Breast epithelium (tissue), 4 donors: Measurements from ENCODE around the gene EIF3F. TPM values are rescaled to one million over a fixed set of nuclear protein-coding genes. Genes with fewer than 3 reads are reported as not detected.

ENCODE experiments used
- DNase-seq, 2 donors: peaks; one replicate each; pipeline ENCODE4 v3.0.0-alpha.2; 2019; ENCODE audit warnings: low spot score in 2 of 2
- H3K27ac ChIP-seq, 2 donors: fragments of 200-600 bp; sonication (generic) in 1 of 2; one replicate each; pipeline ENCODE4 v1.5.1; 2016 to 2019; ENCODE audit warnings: mild to moderate bottlenecking in 1 of 2
- H3K27me3 ChIP-seq, 2 donors: fragments of 200-600 bp; sonication (generic) in 1 of 2; one replicate each; pipeline versions ENCODE4 v1.5.1 to v1.6.0; 2017 to 2019; ENCODE audit warnings: control low read depth in 1 of 2, mild to moderate bottlenecking in 1 of 2
- H3K36me3 ChIP-seq: fragments of 200-600 bp; one replicate; pipeline ENCODE4 v1.5.1; 2019
- H3K4me1 ChIP-seq, 2 donors: fragments of 200-600 bp; sonication (generic); one replicate each; pipeline ENCODE4 v1.5.1; 2016 to 2019; ENCODE audit warnings: control low read depth in 1 of 2
- H3K4me3 ChIP-seq, 3 donors: fragments of 200-600 bp; sonication (generic); 1 replicate in 2 of 3; 2 replicates in 1 of 3; pipeline ENCODE4 v1.5.1; 2016 to 2019; ENCODE audit warnings: mild to moderate bottlenecking in 3 of 3, moderate library complexity in 2 of 3
- H3K9me3 ChIP-seq, 2 donors: fragments of 200-600 bp; sonication (generic) in 1 of 2; one replicate each; pipeline ENCODE4 v1.5.1; 2016 to 2019; ENCODE audit warnings: control low read depth in 1 of 2
- CTCF ChIP-seq, 3 donors: fragments of 450-650 bp; IDR thresholded peaks; one replicate each; pipeline ENCODE4 v1.5.1; 2016 to 2017; ENCODE audit warnings: antibody characterized with exemption in 3 of 3, mild to moderate bottlenecking in 3 of 3, moderate library complexity in 3 of 3
- POLR2A ChIP-seq: fragments of 450-650 bp; IDR thresholded peaks from one replicate; pipeline ENCODE4 v1.6.1; 2016; ENCODE audit warnings: antibody characterized with exemption, mild to moderate bottlenecking, moderate library complexity
- POLR2AphosphoS5 ChIP-seq, 3 donors: sonication (generic); formaldehyde crosslinking; IDR thresholded peaks; one replicate each; pipeline ENCODE4 v1.6.1; 2017; ENCODE audit warnings: antibody characterized with exemption in 3 of 3
- intact Hi-C: fragments of 100-400 bp; cut with DNase I; formaldehyde crosslinking; loops from one replicate; pipeline ENCODE4 v1.15.1; 2023; ENCODE audit warnings: low total_unique reads
- total RNA-seq, 3 donors: library from RNA; depleted of rRNA; stranded (reverse); fragments of >200 nt; gene quantifications; one replicate each; pipeline ENCODE4 v1.1.0, GENCODE V29; 2016

EIF3F gene
- total RNA-seq, 3 donors from 2014 or later: 145 to 180 (median 151) TPM

DNA sequence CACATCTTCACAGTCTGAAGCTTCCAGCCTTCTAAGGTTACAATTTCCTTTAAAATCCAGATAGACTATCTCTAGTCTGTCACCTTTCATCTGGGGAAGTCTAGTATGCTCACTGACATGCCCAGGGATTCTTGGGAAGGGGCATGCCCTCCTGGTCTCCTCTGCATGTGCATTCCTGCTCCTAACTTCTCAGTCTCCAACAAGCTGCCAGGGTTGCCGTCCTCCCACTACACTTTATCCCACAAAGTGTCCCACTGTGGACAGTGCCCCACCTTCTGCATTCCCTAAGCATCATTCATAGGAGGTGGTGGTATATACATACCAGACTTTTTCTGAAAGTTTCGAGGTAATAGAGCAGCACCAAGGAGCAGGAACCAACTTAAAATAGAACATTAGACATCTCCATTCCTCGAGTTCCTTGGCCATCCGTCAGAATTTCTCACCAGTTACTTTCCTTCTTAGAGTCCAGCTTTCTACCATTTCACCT lies 28.7 kb downstream of the EIF3F start:
- H3K27me3 ChIP-seq: no peaks in the 10 kb centered on the region
- no peaks in the 10 kb centered on the region for H3K36me3 ChIP-seq
- H3K27ac ChIP-seq: no peak overlapping the region
- H3K9me3 ChIP-seq: no peaks in the 10 kb centered on the region
- TF ChIP-seq CTCF (IDR thresholded peaks at IDR 0.05) (no peak), POLR2AphosphoS5 (IDR thresholded peaks at IDR 0.05) (no peak), POLR2A (no peak)
- H3K4me1 ChIP-seq: no peaks in the 10 kb centered on the region
- H3K4me3 ChIP-seq: no peak overlapping the region
- DNase-seq: no peak
- intact Hi-C loops: no loop called here

GRCh38 chr11:8016440-8016839 lies 29.3 kb downstream of the EIF3F start:
- intact Hi-C loops: no loop called here
- Histone ChIP-seq H3K27me3 (no peaks in the 10 kb centered on the region), H3K4me3 (no peak overlapping the region), H3K4me1 (no peaks in the 10 kb centered on the region), H3K9me3 (no peaks in the 10 kb centered on the region), H3K27ac (no peak overlapping the region), H3K36me3 (no peaks in the 10 kb centered on the region)
- TF ChIP-seq POLR2A: no peak
- TF ChIP-seq CTCF (IDR thresholded peaks at IDR 0.05): no peak
- no peak for TF ChIP-seq POLR2AphosphoS5 (IDR thresholded peaks at IDR 0.05)
- no peak for DNase-seq

GRCh38 chr11:8017071-8017470 lies 29.9 kb downstream of the EIF3F start:
- intact Hi-C loops: no loop called here
- Histone ChIP-seq H3K9me3 (no peaks in the 10 kb centered on the region), H3K4me1 (no peaks in the 10 kb centered on the region), H3K27ac (no peak overlapping the region), H3K4me3 (no peak overlapping the region), H3K27me3 (no peaks in the 10 kb centered on the region), H3K36me3 (no peaks in the 10 kb centered on the region)
- no peak for DNase-seq
- TF ChIP-seq CTCF (IDR thresholded peaks at IDR 0.05) (no peak), POLR2A (no peak), POLR2AphosphoS5 (IDR thresholded peaks at IDR 0.05) (no peak)

DNA sequence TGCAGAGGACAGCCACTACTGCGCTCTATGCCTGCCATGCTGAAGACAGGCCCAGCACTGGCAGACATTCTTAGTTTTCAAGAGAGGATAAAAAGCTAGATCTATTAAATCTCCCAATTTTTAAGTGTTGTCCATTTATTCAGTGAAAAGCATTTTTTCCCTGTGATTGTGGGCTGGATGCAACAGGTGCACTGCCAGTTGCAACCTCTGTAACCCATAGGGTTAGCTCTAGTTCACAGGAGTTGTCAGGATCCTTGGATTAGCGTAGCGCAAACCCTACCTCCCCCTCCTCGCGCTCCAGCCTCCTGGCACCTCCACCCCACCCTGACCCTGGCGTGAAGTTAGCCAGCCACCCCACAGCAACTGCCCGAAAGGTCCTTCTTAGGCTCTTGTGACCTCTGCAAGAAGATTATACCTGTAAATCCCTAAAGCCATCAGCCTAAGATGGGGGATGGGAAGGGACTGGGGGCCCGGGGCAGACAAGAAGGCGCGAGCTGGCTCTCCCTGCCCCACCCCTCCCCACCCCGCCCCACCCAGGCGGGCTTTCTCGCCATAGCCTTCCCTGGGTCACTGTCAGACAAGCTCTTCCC lies 30.9 kb downstream of the EIF3F start:
- Histone ChIP-seq H3K4me3 (peak overlapping the region; percentile 64 to 83 (median 69)), H3K27me3 (no peaks in the 10 kb centered on the region), H3K27ac (peak overlapping the region; percentile 89 to 94), H3K4me1 (no peaks in the 10 kb centered on the region), H3K36me3 (no peaks in the 10 kb centered on the region), H3K9me3 (no peaks in the 10 kb centered on the region)
- intact Hi-C loops: no loop called here
- DNase-seq: no peak
- TF ChIP-seq POLR2A (no peak), POLR2AphosphoS5 (IDR thresholded peaks at IDR 0.05) (no peak), CTCF (IDR thresholded peaks at IDR 0.05) (no peak)

DNA sequence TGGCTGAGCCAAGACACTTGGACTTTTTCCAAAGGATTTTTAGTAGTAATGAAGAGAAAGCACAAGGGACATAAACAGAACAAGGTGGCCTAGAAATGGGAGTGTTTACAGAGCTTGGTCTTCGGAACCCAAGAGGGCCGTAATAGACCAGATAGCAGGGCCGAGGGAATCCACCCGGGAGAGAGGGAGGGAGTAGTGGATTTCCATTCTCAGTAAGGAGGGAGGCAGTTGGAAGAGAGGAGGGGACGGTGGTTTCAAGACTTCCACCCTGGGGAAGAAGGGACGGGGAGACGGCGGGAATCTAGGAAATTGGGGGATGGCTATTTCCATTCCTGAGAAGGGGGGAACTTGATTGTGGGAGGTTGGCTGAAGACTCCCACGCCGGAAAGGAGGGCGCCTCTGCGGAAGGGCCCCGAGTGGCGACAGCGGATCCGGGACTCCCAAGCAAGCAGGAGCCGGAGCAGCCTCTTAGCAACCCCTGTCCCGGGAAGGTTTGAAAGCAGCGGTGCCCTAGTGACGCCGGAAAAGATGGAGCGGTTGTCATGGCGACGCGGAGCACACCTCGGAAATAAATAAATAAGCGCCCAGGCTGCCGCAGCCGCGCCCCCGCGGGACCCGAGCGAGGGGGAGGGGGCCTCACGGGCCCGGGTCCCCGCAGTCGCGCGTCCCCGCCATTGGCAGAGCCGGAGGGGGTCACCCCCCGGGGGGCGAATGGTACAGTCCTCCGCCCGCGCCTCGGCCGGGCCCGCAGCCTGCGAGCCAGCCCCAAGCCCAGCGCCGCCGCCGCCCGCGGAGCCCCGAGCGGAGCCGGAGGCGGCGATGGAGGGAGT lies 31.6 kb downstream of the EIF3F start:
- TF ChIP-seq POLR2AphosphoS5 (IDR thresholded peaks at IDR 0.05): no peak
- no peak for TF ChIP-seq CTCF (IDR thresholded peaks at IDR 0.05)
- TF ChIP-seq POLR2A: no peak
- Histone ChIP-seq H3K27me3 (no peaks in the 10 kb centered on the region), H3K9me3 (no peaks in the 10 kb centered on the region), H3K27ac (peak overlapping the region; percentile 89 to 94), H3K4me3 (peak overlapping the region; percentile 64 to 83 (median 69)), H3K36me3 (no peaks in the 10 kb centered on the region), H3K4me1 (no peaks in the 10 kb centered on the region)
- intact Hi-C loops: no loop called here
- DNase-seq: peak; percentile 64 to 73
